Panc1 (cell line): ENCODE measurements around the gene FIGLA.

ENCODE experiments used
- CTCF ChIP-seq: fragments of 450-650 bp; IDR thresholded peaks from 2 replicates; pipeline ENCODE4 v1.5.1; 2017; ENCODE audit warnings: mild to moderate bottlenecking
- POLR2AphosphoS5 ChIP-seq: IDR thresholded peaks from 2 replicates; pipeline ENCODE4 v1.6.1; 2012; ENCODE audit warnings: mild to moderate bottlenecking, low read depth, low read length, moderate library complexity

GRCh38 chr2:70779491-70779890 lies 11.0 kb downstream of the FIGLA start:
- TF ChIP-seq POLR2AphosphoS5 (no peak), CTCF (no peak)
